ENCODE data around the gene TACC2.

TACC2 gene

GRCh38 chr10:122265896-122266295, 276.9 kb downstream of the TACC2 start:
- no peak overlapping the region for H3K4me3 ChIP-seq (replicated peaks; ENCODE audit: low read depth, low read length)
- TF ChIP-seq CTCF (IDR thresholded peaks at IDR 0.05; ENCODE audit: low read depth, low read length, missing control alignments), result no peak
- no peak for DNase-seq (ENCODE audit: extremely low read depth, low read depth)

- H3K4me3 ChIP-seq (replicated peaks; ENCODE audit: low read depth, low read length), result no peak overlapping the region
- no peak for DNase-seq (ENCODE audit: extremely low read depth, low read depth)
- TF ChIP-seq CTCF (IDR thresholded peaks at IDR 0.05; ENCODE audit: low read depth, low read length, missing control alignments), result peak; percentile 98
Measured at GRCh38 chr10:122267849-122268737, 279.1 kb downstream of the TACC2 start.

GRCh38 chr10:122269059-122269687, 280.2 kb downstream of the TACC2 start:
- no peak for TF ChIP-seq CTCF (IDR thresholded peaks at IDR 0.05; ENCODE audit: low read depth, low read length, missing control alignments)
- no peak overlapping the region for H3K4me3 ChIP-seq (replicated peaks; ENCODE audit: low read depth, low read length)
- no peak for DNase-seq (ENCODE audit: extremely low read depth, low read depth)

- TF ChIP-seq CTCF (IDR thresholded peaks at IDR 0.05; ENCODE audit: low read depth, low read length, missing control alignments), result no peak
- DNase-seq (ENCODE audit: extremely low read depth, low read depth), result no peak
Measured at GRCh38 chr10:122271076-122271475, 282.1 kb downstream of the TACC2 start, which contains the start of gene BTBD16. Gene BTBD16, plus strand, starts transcription at chr10:122271296. Its CDS starts 3,786 bp downstream, at chr10:122275082.

GRCh38 chr10:122273966-122274545, 285.1 kb downstream of the TACC2 start:
- TF ChIP-seq CTCF (IDR thresholded peaks at IDR 0.05; ENCODE audit: low read depth, low read length, missing control alignments), result no peak
- no peak overlapping the region for H3K4me3 ChIP-seq (replicated peaks; ENCODE audit: low read depth, low read length)
- DNase-seq (ENCODE audit: extremely low read depth, low read depth), result no peak

More at GRCh38 chr10:122271076-122271475, 282.1 kb downstream of the TACC2 start, which contains the start of gene BTBD16:
- H3K4me3 ChIP-seq (replicated peaks; ENCODE audit: low read depth, low read length), result no peak within 1 kb of the TSS

- no peak overlapping the region for H3K4me3 ChIP-seq (replicated peaks; ENCODE audit: low read depth, low read length)
- DNase-seq (ENCODE audit: extremely low read depth, low read depth), result no peak
- TF ChIP-seq CTCF (IDR thresholded peaks at IDR 0.05; ENCODE audit: low read depth, low read length, missing control alignments), result no peak
Measured at GRCh38 chr10:122276611-122277208, 287.7 kb downstream of the TACC2 start.
